Measurements from ENCODE around the gene ZNF606. TPM values are rescaled to one million over a fixed set of nuclear protein-coding genes. Genes with fewer than 3 reads are reported as not detected.

ZNF606 gene
- polyA plus RNA-seq, 2 of the 4 experiments (the other 2 are of a cell fraction) = 4.5 to 5.1 TPM

- no peak for FAIRE-seq
- TF ChIP-seq FOSL2 (IDR thresholded peaks at IDR 0.05) (no peak), FOSL2 (CRISPR knock-in tag; IDR thresholded peaks at IDR 0.05) (no peak), MAZ (IDR thresholded peaks at IDR 0.05; ENCODE audit: borderline replicate concordance, low read depth, low read length) (no peak), PBX3 (IDR thresholded peaks at IDR 0.05) (no peak), HES2 (IDR thresholded peaks at IDR 0.05) (no peak), POLR2A (IDR thresholded peaks at IDR 0.05; ENCODE audit: low read length) (no peak), RNF2 (IDR thresholded peaks at IDR 0.05; ENCODE audit: borderline replicate concordance, low read depth) (no peak), JUN (IDR thresholded peaks at IDR 0.05) (no peak), ZSCAN20 (CRISPR knock-in tag; IDR thresholded peaks at IDR 0.05) (no peak), RCOR1 (IDR thresholded peaks at IDR 0.05; ENCODE audit: low read depth, low read length) (no peak), EP300 (IDR thresholded peaks at IDR 0.05) (no peak), RARB (CRISPR knock-in tag; IDR thresholded peaks at IDR 0.05) (no peak), ZFP36 (IDR thresholded peaks at IDR 0.05; ENCODE audit: borderline replicate concordance, partially characterized antibody) (no peak), CTCF (IDR thresholded peaks at IDR 0.05) (no peak), RAD21 (conservative IDR thresholded peaks at IDR 0.05 in 1 of 2, IDR thresholded peaks at IDR 0.05 in 1 of 2) (no peak), HOXB13 (CRISPR knock-in tag; IDR thresholded peaks at IDR 0.05; ENCODE audit: low read depth) (no peak), RFX5 (IDR thresholded peaks at IDR 0.05) (no peak), TP53 (CRISPR knock-in tag; IDR thresholded peaks at IDR 0.05) (no peak), ZC3H11A (IDR thresholded peaks at IDR 0.05) (no peak)
- ATAC-seq = no peak
- Histone ChIP-seq H3K4me3 (no peak overlapping the region), H3K27ac (no peak overlapping the region), H3K4me2 (no peak overlapping the region), H3K9me3 (peaks cover 73% of the 10 kb centered on the region), H3K4me1 (no peaks in the 10 kb centered on the region)
- CTCF ChIA-PET = interaction anchor here (0.7 kb wide), 1 partner anchor 37 kb away, joined by 3 read pairs; no protein-coding TSS in a partner anchor
- no peak for DNase-seq (ENCODE audit: low read depth in 1 of 2, low spot score in 1 of 2)
- WGBS (ENCODE audit: missing lambda C conversion rate) = 21% methylated on average over 19 of the region's 24 CpGs
- POLR2A ChIA-PET = no interaction called here
These were observed 42.9 kb upstream of the ZNF606 start for GRCh38 chr19:58045411-58046050.

GRCh38 chr19:58044886-58045285 is 42.3 kb upstream of the ZNF606 start:
- no peak overlapping the region for H3K4me3 ChIP-seq
- FAIRE-seq (no peak), ATAC-seq (no peak), DNase-seq (ENCODE audit: low read depth in 1 of 2, low spot score in 1 of 2) (no peak)
- ChIA-PET POLR2A (no interaction called here), CTCF (no interaction called here)
- peaks cover 80% of the 10 kb centered on the region for H3K9me3 ChIP-seq
- H3K27ac ChIP-seq = no peak overlapping the region
- no peak overlapping the region for H3K4me2 ChIP-seq
- TF ChIP-seq GATA3 (IDR thresholded peaks at IDR 0.05; ENCODE audit: borderline replicate concordance) (no peak), REST (IDR thresholded peaks at IDR 0.05) (no peak), MAX (IDR thresholded peaks at IDR 0.05) (no peak)
- 70% methylated on average over 26 of the region's 26 CpGs for WGBS (ENCODE audit: missing lambda C conversion rate)
- no peaks in the 10 kb centered on the region for H3K4me1 ChIP-seq

Data from A549 (cell line).